Mucosa of stomach (tissue), 1 donor: Measurements from ENCODE around the gene GPATCH2.

Experiments used
- H3K27me3 ChIP-seq: one replicate; pipeline ENCODE4 v1.7.0; 2013; ENCODE audit warnings: mild to moderate bottlenecking, low read length; ENCODE audit not compliant: control insufficient read depth, insufficient read depth
- H3K36me3 ChIP-seq: one replicate; pipeline ENCODE4 v1.7.0; 2013; ENCODE audit warnings: low read length; ENCODE audit not compliant: control insufficient read depth, insufficient read depth
- H3K4me1 ChIP-seq: one replicate; pipeline ENCODE4 v1.7.0; 2013; ENCODE audit warnings: mild to moderate bottlenecking, low read length; ENCODE audit not compliant: control insufficient read depth, insufficient read depth
- H3K4me3 ChIP-seq: one replicate; pipeline ENCODE4 v1.7.0; 2013; ENCODE audit warnings: low read length
- H3K9ac ChIP-seq: one replicate; pipeline ENCODE4 v1.7.0; 2013; ENCODE audit warnings: mild to moderate bottlenecking, low read length, moderate library complexity
- H3K9me3 ChIP-seq: one replicate; pipeline ENCODE4 v1.7.0; 2013; ENCODE audit warnings: mild to moderate bottlenecking, low read length, moderate library complexity; ENCODE audit not compliant: control insufficient read depth
- donor health status: Pancreatic carcinoma.

Gene GPATCH2

GRCh38 chr1:217630711-217631591 is at the start of gene GPATCH2, which contains the start of gene SPATA17:
Gene GPATCH2, minus strand, starts transcription at chr1:217631090. Its CDS starts 119 bp downstream, at chr1:217630971.
Gene SPATA17, plus strand, starts transcription at chr1:217631344. Its CDS starts 35 bp downstream, at chr1:217631379.
- H3K9ac ChIP-seq, result peak within 1 kb of the TSS; percentile 91
- no peaks in the 10 kb centered on the region for H3K36me3 ChIP-seq
- H3K4me3 ChIP-seq, result peak within 1 kb of the TSS; percentile 57
- H3K4me1 ChIP-seq, result peaks cover 7% of the 10 kb centered on the region
- no peaks in the 10 kb centered on the region for H3K27me3 ChIP-seq
- H3K9me3 ChIP-seq, result no peaks in the 10 kb centered on the region

GRCh38 chr1:217674028-217674729 is 43.3 kb upstream of the GPATCH2 start:
- no peak overlapping the region for H3K4me3 ChIP-seq
- no peaks in the 10 kb centered on the region for H3K27me3 ChIP-seq
- no peak overlapping the region for H3K9ac ChIP-seq
- no peaks in the 10 kb centered on the region for H3K9me3 ChIP-seq
- no peaks in the 10 kb centered on the region for H3K4me1 ChIP-seq
- no peaks in the 10 kb centered on the region for H3K36me3 ChIP-seq

DNA sequence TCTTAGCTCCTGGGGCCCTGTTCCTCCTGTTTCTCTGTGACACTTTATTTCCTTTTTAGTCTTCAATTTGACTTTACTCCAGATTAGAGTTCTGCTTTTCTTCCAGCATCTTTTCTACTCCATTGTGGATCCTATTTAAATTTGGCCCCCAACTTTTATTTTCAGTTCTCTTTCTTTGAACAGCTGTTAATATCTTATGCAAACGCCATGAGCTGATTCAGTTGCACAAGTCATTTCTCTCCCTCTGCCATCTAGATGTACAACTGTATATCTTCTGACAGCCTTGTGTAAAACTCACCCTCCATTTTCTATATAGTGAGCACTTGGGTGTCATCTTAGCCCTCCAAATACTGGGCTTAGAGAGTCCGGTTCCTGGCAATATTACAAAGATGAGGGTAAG is 42.5 kb upstream of the GPATCH2 start:
- Histone ChIP-seq H3K4me3 (no peak overlapping the region), H3K36me3 (no peaks in the 10 kb centered on the region), H3K27me3 (no peaks in the 10 kb centered on the region), H3K4me1 (no peaks in the 10 kb centered on the region), H3K9me3 (no peaks in the 10 kb centered on the region), H3K9ac (no peak overlapping the region)

DNA sequence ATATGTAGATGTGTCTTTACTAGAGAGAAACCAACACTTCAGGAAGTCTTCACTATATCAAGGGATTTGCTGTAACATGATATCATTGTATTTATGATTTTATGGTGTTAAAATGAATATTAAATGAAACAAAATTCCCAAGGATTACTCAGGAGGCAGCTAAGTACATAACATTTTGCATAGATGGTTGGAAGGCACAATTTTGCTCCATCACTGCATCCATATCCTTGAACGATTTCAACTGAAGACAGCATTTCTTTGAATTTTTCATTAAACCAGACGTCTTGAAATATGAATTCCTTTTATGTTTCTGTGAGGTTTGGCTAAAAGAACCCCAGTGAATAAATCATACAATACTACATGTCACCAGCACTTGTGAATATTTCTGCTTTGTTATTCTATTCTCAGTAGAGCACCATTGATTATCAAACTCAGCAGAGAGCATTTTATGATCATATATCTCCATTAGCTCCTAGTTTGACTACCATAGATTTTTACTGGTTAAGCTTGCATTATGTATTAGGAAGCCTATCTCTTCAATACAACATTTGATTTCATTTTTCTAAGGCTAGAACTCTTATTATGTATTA is 37.6 kb upstream of the GPATCH2 start:
- no peaks in the 10 kb centered on the region for H3K4me1 ChIP-seq
- H3K27me3 ChIP-seq, result no peaks in the 10 kb centered on the region
- no peaks in the 10 kb centered on the region for H3K9me3 ChIP-seq
- H3K36me3 ChIP-seq, result no peaks in the 10 kb centered on the region
- H3K4me3 ChIP-seq, result no peak overlapping the region
- H3K9ac ChIP-seq, result no peak overlapping the region

GRCh38 chr1:217661407-217661806 is 30.5 kb upstream of the GPATCH2 start:
- no peaks in the 10 kb centered on the region for H3K27me3 ChIP-seq
- no peak overlapping the region for H3K4me3 ChIP-seq
- no peaks in the 10 kb centered on the region for H3K36me3 ChIP-seq
- H3K4me1 ChIP-seq, result no peaks in the 10 kb centered on the region
- no peak overlapping the region for H3K9ac ChIP-seq
- no peaks in the 10 kb centered on the region for H3K9me3 ChIP-seq

- H3K36me3 ChIP-seq, result no peaks in the 10 kb centered on the region
- H3K4me3 ChIP-seq, result no peak overlapping the region
- H3K4me1 ChIP-seq, result no peaks in the 10 kb centered on the region
- H3K27me3 ChIP-seq, result no peaks in the 10 kb centered on the region
- H3K9ac ChIP-seq, result no peak overlapping the region
- no peaks in the 10 kb centered on the region for H3K9me3 ChIP-seq
Measured at GRCh38 chr1:217660353-217661062, 29.6 kb upstream of the GPATCH2 start.

GRCh38 chr1:217650674-217651073 is 19.8 kb upstream of the GPATCH2 start:
- Histone ChIP-seq H3K4me1 (no peaks in the 10 kb centered on the region), H3K9me3 (no peaks in the 10 kb centered on the region), H3K4me3 (no peak overlapping the region), H3K9ac (no peak overlapping the region), H3K27me3 (no peaks in the 10 kb centered on the region), H3K36me3 (no peaks in the 10 kb centered on the region)

- no peaks in the 10 kb centered on the region for H3K27me3 ChIP-seq
- H3K36me3 ChIP-seq, result no peaks in the 10 kb centered on the region
- H3K4me3 ChIP-seq, result no peak overlapping the region
- no peaks in the 10 kb centered on the region for H3K9me3 ChIP-seq
- no peak overlapping the region for H3K9ac ChIP-seq
- H3K4me1 ChIP-seq, result no peaks in the 10 kb centered on the region
Measured at GRCh38 chr1:217647791-217648190, 16.9 kb upstream of the GPATCH2 start.

- Histone ChIP-seq H3K4me1 (no peaks in the 10 kb centered on the region), H3K27me3 (no peaks in the 10 kb centered on the region), H3K4me3 (no peak overlapping the region), H3K36me3 (no peaks in the 10 kb centered on the region), H3K9me3 (no peaks in the 10 kb centered on the region), H3K9ac (no peak overlapping the region)
Measured at GRCh38 chr1:217642455-217642854, 11.6 kb upstream of the GPATCH2 start.

DNA sequence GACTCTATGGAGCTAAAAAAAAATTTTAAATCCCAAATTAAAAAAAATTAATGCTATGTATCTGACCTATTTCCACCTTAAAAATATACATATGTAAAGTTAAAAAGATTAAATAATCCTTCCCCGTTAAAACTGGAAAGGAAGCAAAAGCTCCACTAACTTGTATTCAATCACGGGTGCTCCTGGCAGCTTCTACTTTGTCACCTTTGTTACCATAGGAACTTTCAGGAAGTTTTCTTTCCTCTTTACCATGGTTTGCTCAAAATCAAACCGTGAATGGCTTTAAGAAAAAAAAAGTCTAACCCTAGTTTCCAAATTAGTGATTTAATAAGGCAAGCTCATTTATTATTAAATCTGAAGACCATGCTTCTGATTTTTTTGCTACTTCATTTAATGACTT is 3.5 kb downstream of the GPATCH2 start:
- no peaks in the 10 kb centered on the region for H3K27me3 ChIP-seq
- H3K4me3 ChIP-seq, result no peak overlapping the region
- H3K4me1 ChIP-seq, result peaks cover 7% of the 10 kb centered on the region
- no peaks in the 10 kb centered on the region for H3K9me3 ChIP-seq
- H3K36me3 ChIP-seq, result no peaks in the 10 kb centered on the region
- no peak overlapping the region for H3K9ac ChIP-seq

DNA sequence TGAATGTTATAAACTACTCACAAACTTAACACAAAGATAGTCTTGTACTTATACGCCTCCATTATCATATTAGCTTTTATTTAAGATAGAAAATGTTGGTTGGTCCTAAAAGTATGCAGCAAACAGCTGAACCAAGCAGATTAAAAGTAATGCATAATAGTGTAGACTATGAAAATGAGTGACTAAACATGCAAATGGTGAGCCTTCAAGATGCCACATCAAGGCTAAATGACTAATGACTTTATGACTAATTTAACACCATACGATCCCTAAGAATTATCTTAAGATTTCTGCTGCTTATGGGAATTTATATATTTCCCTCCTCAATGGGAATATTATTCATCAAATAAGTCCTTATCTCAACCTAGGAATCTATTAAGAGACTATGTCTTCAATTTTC is 4.6 kb downstream of the GPATCH2 start:
- no peaks in the 10 kb centered on the region for H3K36me3 ChIP-seq
- no peak overlapping the region for H3K9ac ChIP-seq
- H3K4me3 ChIP-seq, result no peak overlapping the region
- no peaks in the 10 kb centered on the region for H3K27me3 ChIP-seq
- H3K4me1 ChIP-seq, result peaks cover 7% of the 10 kb centered on the region
- H3K9me3 ChIP-seq, result no peaks in the 10 kb centered on the region
